HepG2 (cell line): ENCODE results near the gene TYRP1. TPM values are rescaled to one million over a fixed set of nuclear protein-coding genes. Genes with fewer than 3 reads are reported as not detected.

Experiments used
- ATAC-seq: fragments of 200-7000 bp; cut with Tn5 transposase; 3 replicates; pipeline ENCODE4 v1.9.1; 2020; ENCODE audit warnings: mild to moderate bottlenecking, moderate library complexity
- BruUV-seq: library from RNA; stranded (reverse); fragments of 400-500 nt; replicated peaks from 2 replicates; lab custom pipeline; 2021; lab: Mats Ljungman, UMichigan
- CTCF ChIA-PET: fragments of 300-600 bp; formaldehyde crosslinking; extraction: SDS; loops from one replicate; lab custom pipeline; 2021; ENCODE audit warnings: low total read pairs, inconsistent platforms, low intra/inter-chr PET ratio; lab: Yijun Ruan, JAX
- POLR2A ChIA-PET: fragments of 350-600 bp; sonication (Branson Sonifier 250); formaldehyde crosslinking; loops from one replicate; lab custom pipeline; 2020; ENCODE audit warnings: antibody characterized with exemption, inconsistent platforms; lab: Yijun Ruan, JAX
- DNase-seq: peaks from one replicate; pipeline ENCODE4 v3.0.0-alpha.2; 2015; ENCODE audit warnings: low spot score
- FAIRE-seq: peaks from 3 replicates; lab custom pipeline; 2011; peaks lifted over from hg19 to GRCh38; lab: Jason Lieb, UNC
- H2AFZ ChIP-seq: one replicate; pipeline ENCODE4 v1.6.1; 2011; ENCODE audit warnings: low read length, inconsistent platforms
- H3K27ac ChIP-seq: fragments of 300-600 bp; 3 replicates; pipeline ENCODE4 v1.8.0; 2011; ENCODE audit warnings: mixed run types, mild to moderate bottlenecking, mixed read lengths, low read length, inconsistent platforms; ENCODE audit not compliant: insufficient read depth; ENCODE audit errors: extremely low read length
- H3K27me3 ChIP-seq, 2 experiments: fragments of 200-600 bp in 1 of 2; 2 replicates in 1 of 2; 3 replicates in 1 of 2; pipeline versions ENCODE4 v1.6.0 to v1.8.0; 2011; ENCODE audit warnings: low read length in 2 of 2, mild to moderate bottlenecking in 2 of 2, moderate library complexity in 2 of 2, inconsistent platforms in 1 of 2; ENCODE audit not compliant: insufficient read depth in 2 of 2, control insufficient read depth in 1 of 2
- H3K36me3 ChIP-seq, 2 experiments: fragments of 200-600 bp in 1 of 2; replicated peaks in 1 of 2; 2 replicates in 1 of 2; 3 replicates in 1 of 2; pipeline versions ENCODE4 v1.5.1 to v1.8.0; 2011; ENCODE audit warnings: low read length in 2 of 2, inconsistent platforms in 1 of 2; ENCODE audit not compliant: insufficient read depth in 2 of 2, control insufficient read depth in 1 of 2
- H3K4me1 ChIP-seq: 2 replicates; pipeline ENCODE4 v1.5.1; 2012; ENCODE audit warnings: low read length, inconsistent platforms; ENCODE audit not compliant: insufficient read depth
- H3K4me2 ChIP-seq: 2 replicates; pipeline ENCODE4 v1.6.0; 2011; ENCODE audit warnings: low read depth, low read length, inconsistent platforms
- H3K4me3 ChIP-seq, 3 experiments: fragments of 200-600 bp in 1 of 3; sonication (generic), shearing (Covaris generic) in 1 of 3; replicated peaks in 1 of 3; 2 replicates each; pipeline ENCODE4 v1.5.1; 2011 to 2016; ENCODE audit warnings: low read length in 3 of 3, inconsistent platforms in 2 of 3, low read depth in 2 of 3, mild to moderate bottlenecking in 2 of 3, control low read depth in 1 of 3, mixed read lengths in 1 of 3; ENCODE audit not compliant: insufficient read depth in 1 of 3
- H3K79me2 ChIP-seq: one replicate; pipeline ENCODE4 v1.6.1; 2011; ENCODE audit warnings: low read length, inconsistent platforms; ENCODE audit not compliant: insufficient read depth
- H3K9ac ChIP-seq: 2 replicates; pipeline ENCODE4 v1.6.0; 2011; ENCODE audit warnings: mild to moderate bottlenecking, low read depth, low read length, inconsistent platforms; ENCODE audit not compliant: insufficient read depth
- H3K9me3 ChIP-seq: 2 replicates; pipeline ENCODE4 v1.5.1; 2012; ENCODE audit warnings: mild to moderate bottlenecking, low read length
- H4K20me1 ChIP-seq: 2 replicates; pipeline ENCODE4 v1.6.0; 2011; ENCODE audit warnings: inconsistent platforms, mild to moderate bottlenecking, low read length, moderate library complexity; ENCODE audit not compliant: insufficient read depth
- ARNT2 ChIP-seq: sonication (generic); formaldehyde crosslinking; IDR thresholded peaks from 2 replicates; pipeline ENCODE4 v1.8.0; 2022; ENCODE audit warnings: mild to moderate bottlenecking, low read depth, missing genetic modification reagents, moderate library complexity
- ATF7 ChIP-seq, 2 experiments: fragments of 450-650 bp in 1 of 2; sonication (generic) in 1 of 2; formaldehyde crosslinking in 1 of 2; IDR thresholded peaks; 2 replicates each; pipeline versions ENCODE4 v1.4.0 to v1.6.1; 2016 to 2020; ENCODE audit warnings: antibody characterized with exemption in 1 of 2, mild to moderate bottlenecking in 1 of 2, missing genetic modification reagents in 1 of 2
- CREB1 ChIP-seq, 2 experiments: fragments of 450-650 bp in 1 of 2; IDR thresholded peaks; 2 replicates each; pipeline ENCODE4 v1.6.1; 2016 to 2017; ENCODE audit warnings: control low read depth in 1 of 2, mild to moderate bottlenecking in 1 of 2, missing compliant biosample characterization in 1 of 2, missing genetic modification characterization in 1 of 2
- EP300 ChIP-seq, 3 experiments: sonication (generic) in 1 of 3; formaldehyde crosslinking in 1 of 3; IDR thresholded peaks; 2 replicates each; pipeline versions ENCODE4 v1.5.1 to v1.6.1; 2011 to 2020; ENCODE audit warnings: low read depth in 2 of 3, low read length in 2 of 3, borderline replicate concordance in 1 of 3, improper control_type of control experiment in 1 of 3, mild to moderate bottlenecking in 1 of 3, missing genetic modification reagents in 1 of 3, moderate library complexity in 1 of 3
- HDAC1 ChIP-seq: sonication (generic); formaldehyde crosslinking; IDR thresholded peaks from 2 replicates; pipeline ENCODE4 v1.5.1; 2020; ENCODE audit warnings: mild to moderate bottlenecking, missing genetic modification reagents
- HOXA7 ChIP-seq: sonication (generic); formaldehyde crosslinking; IDR thresholded peaks from 2 replicates; pipeline ENCODE4 v1.8.1; 2022; ENCODE audit warnings: mild to moderate bottlenecking, missing genetic modification reagents, moderate library complexity
- KDM2A ChIP-seq: sonication (generic); formaldehyde crosslinking; IDR thresholded peaks from 2 replicates; pipeline ENCODE4 v1.4.0; 2020; ENCODE audit warnings: low read depth, missing genetic modification reagents, borderline replicate concordance
- NR2F1 ChIP-seq, 2 experiments: fragments of 450-650 bp in 1 of 2; formaldehyde crosslinking in 1 of 2; IDR thresholded peaks; 2 replicates each; pipeline versions ENCODE4 v1.5.0 to v1.6.1; 2016 to 2020; ENCODE audit warnings: mild to moderate bottlenecking in 1 of 2, missing compliant biosample characterization in 1 of 2, missing genetic modification reagents in 1 of 2, moderate library complexity in 1 of 2
- RNF2 ChIP-seq: fragments of 450-650 bp; conservative IDR thresholded peaks from 2 replicates; pipeline ENCODE4 v1.6.1; 2016; ENCODE audit warnings: low read depth
- SYNCRIP ChIP-seq: fragments of 200-400 bp; formaldehyde crosslinking; IDR thresholded peaks from 2 replicates; pipeline ENCODE4 v1.6.1; 2018; ENCODE audit warnings: mild to moderate bottlenecking, low read depth, low read length; ENCODE audit not compliant: insufficient read depth
- ZNF331 ChIP-seq: sonication (generic); formaldehyde crosslinking; IDR thresholded peaks from 2 replicates; pipeline ENCODE4 v1.4.0; 2020; ENCODE audit warnings: missing genetic modification reagents
- WGBS: methylation state at CpG from one replicate; pipeline ENCODE4 v1.1.6; 2017; ENCODE audit warnings: low lambda C conversion rate; 5-methylcytosine and 5-hydroxymethylcytosine counted together
- in situ Hi-C: cut with HindIII; loops from 2 replicates; pipeline ENCODE4 v1.10.0; 2017; ENCODE audit warnings: low pct_unique_long_range_greater_than_20kb; ENCODE audit not compliant: extremely low pct_ligation_motif_present
- intact Hi-C: fragments of 100-400 bp; cut with micrococcal nuclease; formaldehyde crosslinking; loops from one replicate; pipeline ENCODE4 v1.10.0; 2022; ENCODE audit not compliant: unreplicated experiment
- polyA plus RNA-seq, 8 experiments: library from polyadenylated mRNA; depleted of rRNA in 3 of 8; stranded (reverse) in 7 of 8; unstranded in 1 of 8; fragments of >200 nt; fragmentation: Illumina TruSeq in 4 of 8; extraction: Trizol in 4 of 8; gene quantifications; 2 replicates each; pipeline versions ENCODE4 v1.2.1 to v1.2.3, GENCODE V29; 2011 to 2016; ENCODE audit warnings: low read depth in 4 of 8, missing spikeins in 1 of 8, mixed read lengths in 1 of 8; ENCODE audit not compliant: insufficient read depth in 1 of 8
- total RNA-seq, 5 experiments: library from RNA; depleted of rRNA; stranded (reverse); fragments of >200 nt; fragmentation: Illumina TruSeq; extraction: Trizol; gene quantifications; 2 replicates each; pipeline ENCODE4 v1.2.3, GENCODE V29; 2016; ENCODE audit warnings: low read depth in 1 of 5
- TF ChIP-seq, protein P1 (sequence below): sonication (generic); formaldehyde crosslinking; IDR thresholded peaks from 2 replicates; pipeline ENCODE4 v1.4.0; 2020; ENCODE audit warnings: missing genetic modification reagents, borderline replicate concordance

TYRP1 gene
- total and polyA plus RNA-seq, 2 of the 13 experiments (the other 11 are each of a cell fraction or from before 2014, with no cell fraction given) = 0.04 TPM; not detected in 1

DNA sequence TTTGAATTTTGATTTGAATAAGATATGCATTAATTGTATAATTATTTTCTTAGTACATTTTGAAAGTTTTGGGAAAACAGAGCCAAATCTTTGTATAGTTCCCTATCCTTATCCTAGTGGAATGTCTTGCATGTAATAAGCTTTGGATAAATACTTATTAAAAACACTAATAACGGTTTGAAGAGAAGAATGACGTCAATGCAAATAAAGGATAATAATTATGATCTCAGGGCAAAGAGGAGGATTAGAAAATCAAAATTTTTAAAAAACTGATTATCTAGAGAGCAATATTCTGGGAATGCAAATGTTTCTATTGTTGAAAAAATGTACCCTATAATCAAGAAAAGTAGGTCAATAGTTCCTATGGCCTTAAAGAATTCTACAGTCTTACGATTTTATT lies 22.1 kb downstream of the TYRP1 start:
- H4K20me1 ChIP-seq = no peaks in the 10 kb centered on the region
- in situ Hi-C loops (loop anchor here (10.0 kb wide), 1 partner anchor 380 kb away; no protein-coding TSS in a partner anchor), intact Hi-C loops (loop anchor here (5.0 kb wide), 1 partner anchor 272 kb away; no protein-coding TSS in a partner anchor)
- DNase-seq (no peak), ATAC-seq (no peak), FAIRE-seq (no peak)
- no peaks in the 10 kb centered on the region for H3K9me3 ChIP-seq
- no peak overlapping the region for H3K9ac ChIP-seq
- 2% methylated on average over 3 of the region's 3 CpGs for WGBS
- POLR2A ChIA-PET = no interaction called here
- H2AFZ ChIP-seq = no peak overlapping the region
- no TSS peak for BruUV-seq
- no peak overlapping the region for H3K4me2 ChIP-seq
- TF ChIP-seq CREB1 (IDR thresholded peaks at IDR 0.05) (peak; percentile 52), CREB1 (CRISPR knock-in tag; IDR thresholded peaks at IDR 0.05) (no peak), HOXA7 (CRISPR knock-in tag) (no peak), HDAC1 (no peak), KDM2A (CRISPR knock-in tag) (no peak), EP300 (IDR thresholded peaks at IDR 0.05; ENCODE audit: low read depth in 2 of 2, low read length in 2 of 2) (no peak), EP300 (CRISPR knock-in tag; IDR thresholded peaks at IDR 0.05; ENCODE audit: borderline replicate concordance) (no peak), SYNCRIP (no peak), ARNT2 (CRISPR knock-in tag) (no peak), ZNF331 (CRISPR knock-in tag) (no peak), RNF2 (no peak), ATF7 (IDR thresholded peaks at IDR 0.05) (peak; percentile 66), ATF7 (CRISPR knock-in tag; IDR thresholded peaks at IDR 0.05) (no peak), NR2F1 (CRISPR knock-in tag; IDR thresholded peaks at IDR 0.05) (no peak)
- TF ChIP-seq, protein P1, sequence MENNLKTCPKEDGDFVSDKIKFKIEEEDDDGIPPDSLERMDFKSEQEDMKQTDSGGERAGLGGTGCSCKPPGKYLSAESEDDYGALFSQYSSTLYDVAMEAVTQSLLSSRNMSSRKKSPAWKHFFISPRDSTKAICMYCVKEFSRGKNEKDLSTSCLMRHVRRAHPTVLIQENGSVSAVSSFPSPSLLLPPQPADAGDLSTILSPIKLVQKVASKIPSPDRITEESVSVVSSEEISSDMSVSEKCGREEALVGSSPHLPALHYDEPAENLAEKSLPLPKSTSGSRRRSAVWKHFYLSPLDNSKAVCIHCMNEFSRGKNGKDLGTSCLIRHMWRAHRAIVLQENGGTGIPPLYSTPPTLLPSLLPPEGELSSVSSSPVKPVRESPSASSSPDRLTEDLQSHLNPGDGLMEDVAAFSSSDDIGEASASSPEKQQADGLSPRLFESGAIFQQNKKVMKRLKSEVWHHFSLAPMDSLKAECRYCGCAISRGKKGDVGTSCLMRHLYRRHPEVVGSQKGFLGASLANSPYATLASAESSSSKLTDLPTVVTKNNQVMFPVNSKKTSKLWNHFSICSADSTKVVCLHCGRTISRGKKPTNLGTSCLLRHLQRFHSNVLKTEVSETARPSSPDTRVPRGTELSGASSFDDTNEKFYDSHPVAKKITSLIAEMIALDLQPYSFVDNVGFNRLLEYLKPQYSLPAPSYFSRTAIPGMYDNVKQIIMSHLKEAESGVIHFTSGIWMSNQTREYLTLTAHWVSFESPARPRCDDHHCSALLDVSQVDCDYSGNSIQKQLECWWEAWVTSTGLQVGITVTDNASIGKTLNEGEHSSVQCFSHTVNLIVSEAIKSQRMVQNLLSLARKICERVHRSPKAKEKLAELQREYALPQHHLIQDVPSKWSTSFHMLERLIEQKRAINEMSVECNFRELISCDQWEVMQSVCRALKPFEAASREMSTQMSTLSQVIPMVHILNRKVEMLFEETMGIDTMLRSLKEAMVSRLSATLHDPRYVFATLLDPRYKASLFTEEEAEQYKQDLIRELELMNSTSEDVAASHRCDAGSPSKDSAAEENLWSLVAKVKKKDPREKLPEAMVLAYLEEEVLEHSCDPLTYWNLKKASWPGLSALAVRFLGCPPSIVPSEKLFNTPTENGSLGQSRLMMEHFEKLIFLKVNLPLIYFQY (CRISPR knock-in tag) = no peak
- H3K27ac ChIP-seq = no peak overlapping the region
- no peak overlapping the region for H3K4me3 ChIP-seq
- no peaks in the 10 kb centered on the region for H3K4me1 ChIP-seq
- H3K79me2 ChIP-seq = no peaks in the 10 kb centered on the region
- H3K27me3 ChIP-seq = no peaks in the 10 kb centered on the region
- CTCF ChIA-PET = no interaction called here
- no peaks in the 10 kb centered on the region for H3K36me3 ChIP-seq
